GF-D8 (cell line): Measurements from ENCODE around the gene MESP2.

ENCODE experiments used
- DNase-seq: peaks from one replicate; lab custom pipeline; 2025; lab: John Stamatoyannopoulos, UW

Gene MESP2, protein sequence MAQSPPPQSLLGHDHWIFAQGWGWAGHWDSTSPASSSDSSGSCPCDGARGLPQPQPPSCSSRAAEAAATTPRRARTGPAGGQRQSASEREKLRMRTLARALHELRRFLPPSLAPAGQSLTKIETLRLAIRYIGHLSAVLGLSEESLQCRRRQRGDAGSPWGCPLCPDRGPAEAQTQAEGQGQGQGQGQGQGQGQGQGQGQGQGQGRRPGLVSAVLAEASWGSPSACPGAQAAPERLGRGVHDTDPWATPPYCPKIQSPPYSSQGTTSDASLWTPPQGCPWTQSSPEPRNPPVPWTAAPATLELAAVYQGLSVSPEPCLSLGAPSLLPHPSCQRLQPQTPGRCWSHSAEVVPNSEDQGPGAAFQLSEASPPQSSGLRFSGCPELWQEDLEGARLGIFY

GRCh38 chr15:89776274-89777072 is at the start of gene MESP2:
TSS of gene MESP2 (plus strand) at chr15:89776332. CDS start at chr15:89776358, 26 bp downstream.
- DNase-seq, result no peak

- DNase-seq, result no peak
These were observed 47.9 kb upstream of the MESP2 start for GRCh38 chr15:89728254-89728653.

DNA sequence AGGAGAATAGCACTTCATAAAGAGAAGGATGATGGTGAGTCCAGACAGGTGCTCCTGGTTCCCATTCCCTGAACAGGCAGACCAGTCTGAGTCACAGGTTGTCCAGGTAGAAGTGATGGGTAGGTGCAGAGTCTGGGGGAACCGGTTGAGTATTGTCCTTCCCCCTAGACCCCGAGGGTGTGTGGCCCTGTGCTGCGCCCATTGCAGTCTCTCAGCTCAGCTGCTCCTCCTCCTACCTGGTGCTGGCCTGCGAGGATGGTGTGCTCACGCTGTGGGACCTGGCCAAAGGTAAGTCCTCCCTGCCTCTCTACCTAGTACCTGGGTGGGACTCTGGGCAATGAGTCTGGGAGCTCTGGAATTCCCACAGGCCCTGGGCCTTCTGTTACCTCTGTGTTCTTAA is 44.9 kb upstream of the MESP2 start:
- no peak for DNase-seq

DNA sequence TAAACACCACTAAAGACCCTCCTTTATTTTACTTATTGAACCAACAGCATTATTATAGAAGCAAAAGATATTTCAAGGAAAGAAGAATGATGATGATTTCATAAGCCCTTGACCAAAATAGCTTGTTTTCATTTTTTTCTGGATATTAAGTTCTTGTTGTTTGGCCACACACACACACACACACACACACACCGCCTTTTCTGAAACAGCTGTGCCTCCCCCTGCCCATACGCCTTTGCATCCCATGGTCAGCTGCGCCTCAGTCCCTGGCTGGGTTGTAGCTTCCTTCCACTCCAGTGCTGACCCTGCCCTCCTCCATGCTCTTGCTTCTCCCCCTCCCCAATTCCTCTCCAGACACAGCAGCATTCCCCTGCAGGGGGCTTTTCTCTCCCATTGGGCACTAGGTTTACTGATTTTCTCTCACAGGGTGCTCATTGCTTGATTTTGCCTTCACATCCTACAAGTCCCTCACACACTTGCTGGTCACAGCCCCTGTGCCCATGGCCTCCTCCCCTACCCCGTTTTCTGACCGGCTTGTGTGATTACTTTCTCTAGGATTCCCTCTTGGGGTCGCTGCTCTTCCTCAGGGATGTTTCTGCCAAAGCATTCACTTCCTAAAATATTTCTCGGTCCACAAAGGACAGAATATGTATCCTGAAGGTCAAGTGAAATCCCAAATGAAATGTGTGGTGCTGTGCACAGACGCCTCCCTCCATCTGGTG is 43.5 kb upstream of the MESP2 start:
- no peak for DNase-seq

DNA sequence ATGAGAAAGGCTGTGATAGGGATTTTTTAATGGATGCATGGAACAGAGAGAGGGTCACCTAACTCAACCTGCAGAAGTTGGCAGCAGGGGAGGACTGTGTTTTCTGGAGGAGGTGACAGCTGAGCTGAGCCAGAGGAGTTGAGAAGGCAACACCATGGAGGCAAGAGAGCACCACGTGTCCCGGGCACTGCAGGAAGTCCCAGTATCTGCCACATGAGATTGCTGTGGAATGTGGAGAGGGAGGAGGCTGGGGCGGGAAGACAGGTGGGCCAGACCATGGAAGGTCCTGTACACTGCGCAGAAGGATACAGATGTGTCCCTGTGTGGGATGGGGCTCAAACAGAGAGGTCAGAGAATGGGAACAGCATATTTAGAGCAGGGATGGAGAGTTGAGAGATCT is 40.4 kb upstream of the MESP2 start:
- DNase-seq, result no peak

DNA sequence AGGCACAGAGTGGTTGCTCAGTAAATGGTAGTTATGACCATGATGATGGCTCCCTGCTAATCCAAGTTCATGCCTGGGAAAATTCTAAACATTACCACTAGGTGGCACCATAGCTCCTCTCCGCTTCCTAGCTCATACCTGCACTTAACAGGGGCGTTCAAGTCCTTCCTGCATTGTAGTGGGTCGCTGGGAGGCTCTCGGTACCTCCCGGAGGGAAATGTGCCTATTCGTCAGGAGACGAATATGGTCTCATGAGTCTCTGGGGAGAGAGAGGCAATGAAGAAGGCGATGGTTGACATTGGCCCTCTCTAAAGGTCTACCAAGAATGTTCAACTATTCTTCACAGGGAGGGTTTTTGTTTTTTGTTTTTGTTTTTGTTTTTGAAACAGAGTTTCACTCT is 36.0 kb upstream of the MESP2 start:
- peak; percentile 23 for DNase-seq

- DNase-seq, result no peak
These were observed 33.1 kb upstream of the MESP2 start for GRCh38 chr15:89743011-89743410.

DNA sequence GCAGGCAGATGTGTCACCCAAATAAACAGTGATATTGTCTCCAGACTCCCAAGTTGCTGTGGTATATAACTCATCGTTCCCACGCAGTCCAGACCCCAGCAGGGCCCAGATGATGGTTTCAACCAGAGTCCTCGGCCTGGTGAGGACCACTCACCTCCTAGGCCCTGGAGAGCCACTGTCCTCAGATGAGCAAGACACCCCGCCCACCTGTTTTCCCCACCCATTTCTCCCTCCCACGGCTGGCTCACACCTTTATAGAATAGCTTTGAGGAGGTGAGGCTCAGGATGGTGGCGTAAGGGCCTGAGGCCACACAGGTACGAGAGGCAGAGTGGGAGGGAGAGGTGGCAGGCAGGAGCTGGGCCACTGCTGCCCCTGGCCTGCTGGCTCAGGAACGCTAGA is 32.5 kb upstream of the MESP2 start:
- no peak for DNase-seq

DNA sequence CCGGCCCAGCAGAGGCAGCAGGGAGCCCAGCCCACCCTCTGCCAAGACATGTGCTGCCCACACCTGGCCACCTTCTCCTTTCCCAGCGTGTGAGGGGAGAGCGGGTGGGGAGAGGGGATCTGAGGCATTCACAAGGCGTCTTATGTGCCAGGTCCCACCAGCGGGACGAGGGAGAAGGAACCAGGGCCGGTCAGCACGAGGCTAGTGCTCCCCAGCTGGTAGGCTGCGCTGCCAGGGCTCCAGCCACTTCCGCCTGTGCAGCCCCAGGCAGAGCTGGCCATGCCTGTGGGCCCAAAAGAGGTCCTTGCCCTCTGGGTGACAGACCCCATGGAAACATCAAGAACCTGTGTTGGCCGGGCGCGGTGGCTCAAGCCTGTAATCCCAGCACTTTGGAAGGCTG is 31.0 kb upstream of the MESP2 start:
- DNase-seq, result no peak

- no peak for DNase-seq
These were observed 30.4 kb upstream of the MESP2 start for GRCh38 chr15:89745768-89746167.

- DNase-seq, result no peak
These were observed 29.7 kb upstream of the MESP2 start for GRCh38 chr15:89746386-89746780.

GRCh38 chr15:89747708-89748682 is 28.1 kb upstream of the MESP2 start:
- DNase-seq, result no peak

DNA sequence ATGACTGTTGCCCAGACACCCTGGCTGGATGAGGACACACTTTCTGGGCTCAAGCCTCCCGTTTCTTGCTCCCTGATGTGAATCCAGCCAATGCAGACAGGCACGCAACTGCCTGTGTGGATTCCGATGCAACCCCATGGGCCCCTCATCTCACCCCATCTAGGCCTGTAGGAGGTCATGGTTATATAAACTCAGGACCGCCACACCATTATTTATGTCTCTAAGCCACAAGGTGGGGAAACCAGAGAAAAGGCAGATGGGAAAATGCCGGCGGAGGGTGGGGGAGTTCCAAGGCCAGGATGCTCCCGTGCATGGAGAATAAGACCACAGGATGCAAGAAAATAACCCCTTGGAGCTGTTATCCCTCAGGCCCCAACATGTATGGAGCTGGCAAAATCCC is 27.1 kb upstream of the MESP2 start:
- DNase-seq, result no peak

- DNase-seq, result no peak
These were observed 26.6 kb upstream of the MESP2 start for GRCh38 chr15:89749526-89749925.

GRCh38 chr15:89749951-89750559 is 26.1 kb upstream of the MESP2 start:
- no peak for DNase-seq

GRCh38 chr15:89750560-89751542 is 25.3 kb upstream of the MESP2 start, which contains the start of gene MESP1:
TSS of gene MESP1 (minus strand) at chr15:89751249. CDS start at chr15:89751231, 18 bp downstream.
- DNase-seq, result peak; percentile 76

- no peak for DNase-seq
These were observed 24.4 kb upstream of the MESP2 start for GRCh38 chr15:89751748-89752147.

GRCh38 chr15:89753855-89754254 is 22.3 kb upstream of the MESP2 start:
- DNase-seq, result no peak

DNA sequence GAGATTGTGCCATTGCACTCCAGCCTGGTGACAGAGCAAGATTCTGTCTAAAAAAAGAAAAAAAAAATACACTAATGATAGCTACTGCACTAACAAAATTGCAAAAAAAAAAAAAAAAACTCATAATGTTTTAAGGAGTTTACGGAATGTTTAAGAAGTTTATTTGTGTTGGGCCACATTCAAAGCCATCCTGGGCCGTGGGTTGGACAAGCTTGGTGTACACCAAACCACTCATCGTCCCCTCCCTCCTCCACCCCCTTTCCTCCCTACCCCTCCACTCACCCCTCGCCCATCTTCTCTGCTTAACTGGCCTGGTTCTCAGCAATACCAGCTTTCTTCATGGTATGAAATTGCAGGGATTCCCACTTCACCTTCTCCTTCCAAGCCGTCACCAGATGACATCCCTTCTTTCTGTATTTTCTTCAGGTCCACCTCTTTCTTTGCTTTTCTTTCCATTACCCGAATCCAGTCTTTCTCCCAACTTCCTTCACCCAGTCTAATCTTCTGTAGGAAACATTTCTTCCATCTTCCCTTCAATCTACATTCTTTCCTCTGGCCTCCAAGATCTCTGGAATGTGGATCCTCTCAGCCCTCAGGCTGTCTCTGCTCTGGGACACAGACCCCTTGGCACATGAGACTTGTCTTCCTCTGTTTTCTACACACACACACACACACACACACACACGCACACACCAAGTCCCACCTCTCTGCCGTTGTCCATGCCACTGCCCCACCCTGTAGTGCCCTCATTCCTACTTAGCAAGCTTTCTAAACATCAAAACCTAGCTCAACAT is 21.6 kb upstream of the MESP2 start:
- DNase-seq, result no peak
